D721Med (cell line): Measurements from ENCODE around the gene CXCR4.
"Not testable (repeated sequence)": the region's sequence is repeated elsewhere in the genome, so short reads cannot be mapped to it uniquely, and the experiment has no call there.

ENCODE experiments used
- DNase-seq: peaks from one replicate; pipeline ENCODE4 v3.0.0; 2011; ENCODE audit warnings: low spot score; ENCODE audit not compliant: insufficient read length
- FAIRE-seq: peaks from 2 replicates; lab custom pipeline; 2011; peaks lifted over from hg19 to GRCh38; lab: Jason Lieb, UNC
- TF ChIP-seq, protein P1 (sequence below): IDR thresholded peaks from 2 replicates; pipeline ENCODE4 v1.5.1; 2012; ENCODE audit warnings: mild to moderate bottlenecking, control low read depth; ENCODE audit not compliant: insufficient read depth; ENCODE audit errors: missing control alignments

The CXCR4 gene

DNA sequence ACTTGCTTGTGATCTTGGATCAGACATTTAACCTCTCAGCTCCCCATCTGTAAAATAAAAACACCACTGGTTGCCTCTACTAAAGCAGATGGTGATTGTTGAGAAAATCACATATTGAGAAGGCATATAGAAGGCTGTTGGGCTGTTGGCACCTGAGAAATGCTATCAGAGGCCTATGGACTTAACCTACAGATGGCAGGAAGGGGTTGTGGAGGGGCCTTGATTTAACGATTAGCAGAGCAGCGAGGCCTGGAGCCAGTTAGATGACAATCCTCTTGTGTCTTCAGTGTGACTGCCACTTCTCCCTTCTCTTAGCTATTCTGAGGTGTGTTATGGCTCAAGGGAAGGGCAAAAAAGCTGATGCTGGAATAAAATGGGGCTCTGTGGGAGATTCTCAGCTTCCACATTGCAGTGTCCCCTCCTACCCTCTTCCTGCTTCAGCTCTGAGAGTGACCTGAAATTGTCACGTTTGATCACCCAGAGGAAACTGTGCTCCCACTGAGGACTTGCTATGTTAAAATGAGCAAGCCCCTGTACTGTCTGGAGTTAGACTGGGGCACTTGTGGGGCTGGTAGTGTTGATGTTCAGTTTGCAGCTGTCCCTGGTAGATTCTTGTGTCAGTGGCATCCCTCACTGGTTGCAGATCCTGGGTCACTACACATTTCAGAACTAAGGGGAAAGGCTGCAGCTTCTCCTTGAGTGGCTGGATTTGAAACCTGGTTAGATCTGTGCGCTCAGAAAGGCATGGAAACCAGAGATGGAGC lies 31.5 kb downstream of the CXCR4 start:
- FAIRE-seq, result no peak
- DNase-seq, result no peak
- TF ChIP-seq, protein P1, sequence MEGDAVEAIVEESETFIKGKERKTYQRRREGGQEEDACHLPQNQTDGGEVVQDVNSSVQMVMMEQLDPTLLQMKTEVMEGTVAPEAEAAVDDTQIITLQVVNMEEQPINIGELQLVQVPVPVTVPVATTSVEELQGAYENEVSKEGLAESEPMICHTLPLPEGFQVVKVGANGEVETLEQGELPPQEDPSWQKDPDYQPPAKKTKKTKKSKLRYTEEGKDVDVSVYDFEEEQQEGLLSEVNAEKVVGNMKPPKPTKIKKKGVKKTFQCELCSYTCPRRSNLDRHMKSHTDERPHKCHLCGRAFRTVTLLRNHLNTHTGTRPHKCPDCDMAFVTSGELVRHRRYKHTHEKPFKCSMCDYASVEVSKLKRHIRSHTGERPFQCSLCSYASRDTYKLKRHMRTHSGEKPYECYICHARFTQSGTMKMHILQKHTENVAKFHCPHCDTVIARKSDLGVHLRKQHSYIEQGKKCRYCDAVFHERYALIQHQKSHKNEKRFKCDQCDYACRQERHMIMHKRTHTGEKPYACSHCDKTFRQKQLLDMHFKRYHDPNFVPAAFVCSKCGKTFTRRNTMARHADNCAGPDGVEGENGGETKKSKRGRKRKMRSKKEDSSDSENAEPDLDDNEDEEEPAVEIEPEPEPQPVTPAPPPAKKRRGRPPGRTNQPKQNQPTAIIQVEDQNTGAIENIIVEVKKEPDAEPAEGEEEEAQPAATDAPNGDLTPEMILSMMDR, result no peak

DNA sequence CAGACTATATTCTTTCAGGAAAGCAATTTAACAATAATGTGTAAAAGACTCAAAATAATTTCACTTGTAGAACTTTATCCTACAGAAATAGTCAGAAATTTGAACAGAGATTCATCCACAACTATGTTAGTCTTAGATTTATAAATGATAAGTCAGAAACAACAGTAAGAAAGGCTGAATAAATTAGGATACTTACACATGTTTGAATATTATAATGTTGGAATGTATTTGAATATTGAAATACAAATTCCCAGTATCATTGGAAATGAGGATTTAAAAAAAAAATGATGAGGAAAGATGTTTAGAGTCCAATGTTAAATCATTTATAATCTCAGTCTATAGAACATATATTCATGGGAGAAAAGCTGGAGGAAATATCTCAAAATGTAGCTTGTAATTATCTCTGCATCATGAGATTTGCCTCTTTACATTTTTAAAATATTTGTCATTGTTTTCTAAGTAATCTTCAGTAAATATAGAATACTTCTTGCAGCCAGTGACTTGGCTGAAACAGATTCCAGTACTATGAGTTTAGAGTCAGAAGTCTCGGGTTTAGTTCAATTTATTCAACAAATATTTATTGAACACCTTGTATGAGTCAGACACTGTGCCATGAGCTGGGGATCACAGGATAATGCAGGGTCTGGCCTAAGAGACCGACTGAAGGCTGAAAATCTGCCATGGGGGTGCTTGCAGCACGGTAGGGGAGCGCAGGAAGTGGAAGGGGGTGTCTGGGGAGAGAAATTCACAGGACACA lies 32.3 kb downstream of the CXCR4 start:
- TF ChIP-seq, protein P1, result no peak
- DNase-seq, result no peak
- FAIRE-seq, result no peak

DNA sequence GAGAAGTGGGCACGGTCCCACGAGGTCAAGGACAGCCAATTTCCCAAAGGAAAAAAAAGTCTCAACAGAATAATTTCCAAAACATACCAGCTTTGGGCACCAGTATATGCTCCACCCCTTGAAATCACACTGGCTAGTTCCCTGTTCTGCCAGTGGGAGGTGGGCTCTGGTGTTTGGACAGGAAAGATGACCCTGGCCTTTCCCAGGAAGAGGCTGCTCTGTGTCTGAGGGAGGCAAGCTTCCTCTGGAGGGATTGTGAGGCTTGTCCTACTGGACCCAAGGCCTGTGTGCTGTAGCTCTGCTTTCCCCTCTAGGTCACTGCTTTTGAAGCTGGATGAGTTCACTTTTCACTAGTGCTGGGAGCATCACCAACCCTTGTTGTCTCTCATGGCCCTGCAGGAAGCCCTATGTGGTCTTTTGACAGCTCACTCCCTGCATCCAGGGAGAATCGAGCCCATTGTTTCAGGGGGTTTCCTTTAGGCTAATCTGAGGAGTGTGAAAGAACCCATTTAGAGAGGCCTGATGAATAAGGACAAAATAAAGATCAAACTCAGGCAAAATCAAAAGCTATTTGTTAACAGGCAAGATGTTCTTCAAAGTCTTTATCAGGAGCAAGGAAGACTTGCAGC lies 36.3 kb downstream of the CXCR4 start:
- FAIRE-seq (no peak), DNase-seq (no peak)
- TF ChIP-seq, protein P1, result no peak

DNA sequence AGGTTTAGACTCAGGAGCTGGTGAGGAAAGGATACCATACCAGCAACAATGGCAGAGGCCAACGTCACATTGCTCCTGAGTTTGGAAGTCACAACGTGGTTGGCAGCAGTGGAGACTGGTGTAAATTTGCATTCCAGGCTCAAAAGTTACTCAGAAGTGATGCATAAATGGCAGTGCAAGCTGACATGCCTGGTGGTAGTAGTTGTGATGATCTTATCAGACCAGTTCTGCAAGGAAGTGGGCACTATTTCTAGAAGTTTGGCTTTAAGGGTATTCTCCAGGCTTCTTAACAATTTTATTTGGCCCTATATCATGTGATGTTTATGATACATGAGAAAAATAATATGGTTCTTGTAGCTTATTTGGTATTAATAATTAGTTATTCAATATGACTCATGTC lies 37.8 kb downstream of the CXCR4 start:
- FAIRE-seq, result no peak
- DNase-seq, result no peak
- TF ChIP-seq, protein P1, result no peak

DNA sequence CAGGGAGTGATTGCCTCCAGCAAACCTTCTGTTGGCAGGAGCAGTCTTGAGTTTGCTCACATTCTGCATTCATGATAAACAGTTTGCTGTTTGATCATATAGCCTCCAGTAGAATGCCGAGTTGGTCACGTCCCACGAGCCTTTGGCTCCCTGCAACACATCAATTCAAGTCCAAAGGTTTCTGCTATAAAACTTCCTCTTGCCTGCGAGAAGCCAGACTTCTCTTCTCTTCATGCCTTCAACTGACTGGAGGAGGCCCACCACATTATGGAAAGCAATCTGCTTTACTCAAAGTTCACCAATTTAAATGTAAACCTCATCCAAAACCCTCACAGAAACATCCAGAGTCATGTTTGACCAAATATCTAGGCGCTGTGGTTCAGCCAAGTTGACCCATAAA lies 40.8 kb downstream of the CXCR4 start:
- DNase-seq, result no peak
- no peak for FAIRE-seq
- TF ChIP-seq, protein P1, result no peak

DNA sequence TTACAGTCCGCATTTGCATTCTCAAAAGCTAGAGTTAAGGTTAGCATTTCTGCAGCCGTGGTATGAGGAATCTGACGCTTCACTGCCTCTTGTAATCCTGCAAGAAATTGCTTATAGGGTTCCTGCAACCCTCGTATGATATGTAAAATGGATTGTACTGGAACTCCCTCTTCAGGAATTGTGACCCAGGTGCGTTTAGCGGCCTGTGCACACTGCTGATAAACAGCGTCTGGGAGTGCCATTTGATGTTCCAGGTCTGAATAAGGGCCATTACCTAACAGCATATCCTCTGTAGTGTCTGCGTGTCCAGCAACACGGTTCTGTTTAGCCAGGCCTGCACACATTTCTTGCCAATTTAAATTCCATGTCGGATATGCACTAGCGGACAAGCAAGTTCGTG lies 42.5 kb downstream of the CXCR4 start:
- TF ChIP-seq, protein P1, result no peak
- no peak for DNase-seq
- FAIRE-seq, result no peak

DNA sequence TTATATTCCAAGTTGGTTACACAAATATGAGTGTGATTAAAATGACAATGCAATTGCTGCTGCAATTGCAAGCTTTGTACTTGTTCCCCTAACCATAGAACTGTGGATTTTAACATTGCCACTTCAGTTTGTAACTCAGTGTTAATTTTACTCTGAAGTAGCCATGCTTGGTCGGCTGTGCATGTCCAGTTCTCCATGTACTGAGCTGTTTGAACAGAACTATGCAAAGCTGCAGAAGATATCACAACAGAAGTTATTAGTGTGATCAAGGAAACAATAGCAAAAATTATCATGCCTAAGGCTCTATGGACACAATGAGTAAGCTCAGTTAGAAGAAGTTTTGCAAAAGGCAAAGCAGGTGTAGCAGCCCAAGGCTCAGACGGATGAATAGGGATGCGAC lies 45.3 kb downstream of the CXCR4 start:
- TF ChIP-seq, protein P1, result no peak

DNA sequence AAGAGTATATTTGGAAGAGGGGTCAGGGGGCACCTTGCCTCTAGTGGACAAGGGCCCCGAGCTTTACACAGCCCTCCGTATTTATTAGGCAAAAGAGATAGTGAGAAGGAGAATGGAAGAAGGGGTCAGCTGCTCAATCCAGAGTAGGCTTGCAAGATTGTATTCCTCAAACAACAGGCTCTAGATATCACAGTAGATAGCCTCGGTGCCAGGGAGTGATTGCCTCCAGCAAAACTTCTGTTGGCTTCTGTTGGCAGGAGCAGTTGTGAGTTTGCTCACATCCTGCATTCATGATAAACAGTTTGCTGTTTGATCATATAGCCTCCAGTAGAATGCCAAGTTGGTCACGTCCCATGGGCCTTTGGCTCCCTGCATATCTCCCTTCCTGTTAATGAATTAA lies 46.1 kb downstream of the CXCR4 start:
- not testable (repeated sequence) for FAIRE-seq, DNase-seq

More for the DNA sequence above, 45.3 kb downstream of the CXCR4 start:
- DNase-seq, result no peak
- FAIRE-seq, result no peak
